K562 (cell line): ENCODE results near the gene RHBDF2.

ENCODE experiments used
- HMGXB4 ChIP-seq: sonication (generic); formaldehyde crosslinking; IDR thresholded peaks from 2 replicates; pipeline ENCODE4 v1.8.1; 2023; ENCODE audit warnings: mild to moderate bottlenecking, missing genetic modification reagents
- SP2 ChIP-seq: IDR thresholded peaks from 2 replicates; pipeline ENCODE4 v1.6.1; 2011; ENCODE audit warnings: mild to moderate bottlenecking, low read depth, low read length, moderate library complexity; ENCODE audit not compliant: poor library complexity, severe bottlenecking; ENCODE audit errors: extremely low read depth
- ZNF274 ChIP-seq: IDR thresholded peaks from 2 replicates; pipeline ENCODE4 v1.6.1; 2011; ENCODE audit warnings: low read depth, mild to moderate bottlenecking, low read length, moderate library complexity, borderline replicate concordance

GRCh38 chr17:76530811-76531485 is 29.7 kb upstream of the RHBDF2 start:
- TF ChIP-seq SP2 (no peak), HMGXB4 (CRISPR knock-in tag) (no peak), ZNF274 (no peak)
